Measurements from ENCODE around the gene OCSTAMP.

DNA sequence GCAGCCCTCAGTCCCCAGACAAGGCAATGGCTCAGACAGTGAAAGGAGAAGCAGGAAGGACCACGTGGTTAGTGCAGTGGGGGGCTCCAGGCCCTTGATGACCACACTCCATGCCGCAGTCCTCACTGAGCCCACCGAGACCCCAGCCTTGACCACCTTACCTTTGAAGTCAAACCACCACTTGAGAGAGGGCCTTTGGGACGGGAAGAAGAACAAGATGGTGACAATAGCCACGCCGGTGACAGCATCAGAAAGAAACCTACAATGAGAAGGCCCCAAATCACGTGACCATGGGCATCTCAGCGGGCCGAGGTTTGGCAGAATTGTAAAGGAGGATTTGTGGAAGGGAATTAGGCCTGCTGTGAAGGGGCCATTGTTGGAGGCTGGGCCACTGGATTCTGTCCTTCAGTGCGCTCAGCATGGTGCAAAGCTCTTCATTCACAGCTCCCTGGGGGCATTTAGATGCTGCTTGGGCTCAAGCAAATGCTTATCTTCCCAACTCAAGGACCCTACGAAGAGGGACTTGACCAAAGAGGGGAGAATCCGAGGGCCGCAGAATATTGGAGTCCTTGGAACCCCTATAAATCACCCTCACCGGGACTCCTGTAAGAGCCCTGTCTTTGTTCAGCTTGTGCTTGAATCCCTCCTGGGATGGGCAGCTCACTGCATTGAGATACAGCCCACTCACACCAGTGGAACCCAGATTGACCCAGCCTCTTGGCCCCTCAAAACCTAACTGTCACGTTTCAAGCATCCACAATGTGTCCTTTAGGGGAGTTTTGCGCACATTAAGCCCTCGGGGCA, 33.2 kb upstream of the OCSTAMP start:
- TF ChIP-seq, protein P1, sequence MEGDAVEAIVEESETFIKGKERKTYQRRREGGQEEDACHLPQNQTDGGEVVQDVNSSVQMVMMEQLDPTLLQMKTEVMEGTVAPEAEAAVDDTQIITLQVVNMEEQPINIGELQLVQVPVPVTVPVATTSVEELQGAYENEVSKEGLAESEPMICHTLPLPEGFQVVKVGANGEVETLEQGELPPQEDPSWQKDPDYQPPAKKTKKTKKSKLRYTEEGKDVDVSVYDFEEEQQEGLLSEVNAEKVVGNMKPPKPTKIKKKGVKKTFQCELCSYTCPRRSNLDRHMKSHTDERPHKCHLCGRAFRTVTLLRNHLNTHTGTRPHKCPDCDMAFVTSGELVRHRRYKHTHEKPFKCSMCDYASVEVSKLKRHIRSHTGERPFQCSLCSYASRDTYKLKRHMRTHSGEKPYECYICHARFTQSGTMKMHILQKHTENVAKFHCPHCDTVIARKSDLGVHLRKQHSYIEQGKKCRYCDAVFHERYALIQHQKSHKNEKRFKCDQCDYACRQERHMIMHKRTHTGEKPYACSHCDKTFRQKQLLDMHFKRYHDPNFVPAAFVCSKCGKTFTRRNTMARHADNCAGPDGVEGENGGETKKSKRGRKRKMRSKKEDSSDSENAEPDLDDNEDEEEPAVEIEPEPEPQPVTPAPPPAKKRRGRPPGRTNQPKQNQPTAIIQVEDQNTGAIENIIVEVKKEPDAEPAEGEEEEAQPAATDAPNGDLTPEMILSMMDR (IDR thresholded peaks at IDR 0.05), result no peak
- TF ChIP-seq EP300 (IDR thresholded peaks at IDR 0.05), result no peak

All from esophagus muscularis mucosa (tissue), 3 donors.